MM.1S (cell line): ENCODE data around the gene DLX1.

ENCODE experiments used
- DNase-seq: peaks from one replicate; pipeline ENCODE4 v3.0.0-alpha.2; 2015
- H2AFZ ChIP-seq: fragments of 300-600 bp; sonication (generic); 2 replicates; pipeline ENCODE4 v1.6.0; 2016; ENCODE audit warnings: antibody characterized with exemption, low read length
- H3F3A ChIP-seq: fragments of 300-600 bp; sonication (generic); 2 replicates; pipeline ENCODE4 v1.6.1; 2016; ENCODE audit warnings: mild to moderate bottlenecking, antibody characterized with exemption, low read length, moderate library complexity, mixed read lengths; ENCODE audit not compliant: insufficient read depth
- H3K27ac ChIP-seq: fragments of 300-600 bp; sonication (generic); 2 replicates; pipeline ENCODE4 v1.5.1; 2016; ENCODE audit warnings: mild to moderate bottlenecking, low read length
- H3K27me3 ChIP-seq: fragments of 300-600 bp; sonication (generic); replicated peaks from 2 replicates; pipeline ENCODE4 v1.6.0; 2016; ENCODE audit warnings: low read length; ENCODE audit not compliant: insufficient read depth
- H3K36me3 ChIP-seq: fragments of 300-600 bp; sonication (generic); replicated peaks from 2 replicates; pipeline ENCODE4 v1.6.1; 2016; ENCODE audit warnings: mild to moderate bottlenecking, low read length, mixed read lengths; ENCODE audit not compliant: insufficient read depth
- H3K4me1 ChIP-seq: fragments of 300-600 bp; sonication (generic); 2 replicates; pipeline ENCODE4 v1.6.1; 2016; ENCODE audit warnings: low read length, mixed read lengths
- H3K4me2 ChIP-seq: fragments of 300-600 bp; sonication (generic); 2 replicates; pipeline ENCODE4 v1.6.0; 2016; ENCODE audit warnings: low read depth, low read length
- H3K4me3 ChIP-seq: fragments of 300-600 bp; sonication (generic); 2 replicates; pipeline ENCODE4 v1.5.1; 2016; ENCODE audit warnings: low read length, mixed read lengths
- H3K79me2 ChIP-seq: fragments of 300-600 bp; sonication (generic); 2 replicates; pipeline ENCODE4 v1.6.1; 2016; ENCODE audit warnings: mixed run types, low read length, mixed read lengths
- H3K9ac ChIP-seq: fragments of 300-600 bp; sonication (generic); 2 replicates; pipeline ENCODE4 v1.6.1; 2016; ENCODE audit warnings: low read length, mixed read lengths
- H3K9me2 ChIP-seq: fragments of 300-600 bp; sonication (generic); replicated peaks from 2 replicates; pipeline ENCODE4 v1.6.1; 2016; ENCODE audit warnings: mild to moderate bottlenecking, low read length, mixed read lengths; ENCODE audit not compliant: insufficient read depth
- H3K9me3 ChIP-seq: fragments of 300-600 bp; sonication (generic); replicated peaks from 2 replicates; pipeline ENCODE4 v1.6.1; 2016; ENCODE audit warnings: mild to moderate bottlenecking, low read length, mixed read lengths; ENCODE audit not compliant: insufficient read depth
- H4K20me1 ChIP-seq: fragments of 300-600 bp; sonication (generic); 2 replicates; pipeline ENCODE4 v1.6.1; 2016; ENCODE audit warnings: mild to moderate bottlenecking, low read length, moderate library complexity, mixed read lengths; ENCODE audit not compliant: insufficient read depth
- CTCF ChIP-seq: fragments of 300-600 bp; sonication (generic); IDR thresholded peaks from 2 replicates; pipeline ENCODE4 v1.5.1; 2016; ENCODE audit warnings: antibody characterized with exemption, low read length, mixed read lengths
- EZH2 ChIP-seq: fragments of 300-600 bp; sonication (generic); optimal IDR thresholded peaks from 2 replicates; pipeline ENCODE3; 2017; ENCODE audit warnings: low read depth, mild to moderate bottlenecking, antibody characterized with exemption, low read length, mixed read lengths
- EZH2phosphoT487 ChIP-seq: fragments of 300-600 bp; sonication (generic); IDR thresholded peaks from 2 replicates; pipeline ENCODE4 v1.6.1; 2018; ENCODE audit warnings: antibody characterized with exemption, low read length

Gene DLX1

GRCh38 chr2:172079416-172079815 lies 5.9 kb upstream of the DLX1 start:
- Histone ChIP-seq H3K4me3 (no peak overlapping the region), H3K36me3 (no peaks in the 10 kb centered on the region), H3K4me2 (no peak overlapping the region), H3K27ac (no peak overlapping the region), H3K9me3 (no peaks in the 10 kb centered on the region), H3K9ac (no peak overlapping the region), H3K79me2 (no peaks in the 10 kb centered on the region), H3F3A (no peaks in the 10 kb centered on the region), H3K4me1 (no peaks in the 10 kb centered on the region), H3K9me2 (no peaks in the 10 kb centered on the region), H3K27me3 (peaks cover 30% of the 10 kb centered on the region), H4K20me1 (no peaks in the 10 kb centered on the region), H2AFZ (no peak overlapping the region)
- no peak for TF ChIP-seq CTCF
- TF ChIP-seq EZH2, result no peak
- TF ChIP-seq EZH2phosphoT487, result no peak
- no peak for DNase-seq

GRCh38 chr2:172079838-172080640 lies 5.3 kb upstream of the DLX1 start:
- Histone ChIP-seq H3K9me2 (no peaks in the 10 kb centered on the region), H3K36me3 (no peaks in the 10 kb centered on the region), H3K4me3 (no peak overlapping the region), H3K27me3 (peaks cover 35% of the 10 kb centered on the region), H3K4me1 (no peaks in the 10 kb centered on the region), H4K20me1 (no peaks in the 10 kb centered on the region), H3K4me2 (no peak overlapping the region), H2AFZ (no peak overlapping the region), H3K9me3 (no peaks in the 10 kb centered on the region), H3K9ac (no peak overlapping the region), H3K27ac (no peak overlapping the region), H3K79me2 (no peaks in the 10 kb centered on the region), H3F3A (no peaks in the 10 kb centered on the region)
- no peak for DNase-seq
- TF ChIP-seq EZH2phosphoT487, result no peak
- no peak for TF ChIP-seq EZH2
- TF ChIP-seq CTCF, result no peak

GRCh38 chr2:172080641-172081220 lies 4.6 kb upstream of the DLX1 start:
- H3K36me3 ChIP-seq, result no peaks in the 10 kb centered on the region
- H3K9me2 ChIP-seq, result no peaks in the 10 kb centered on the region
- H3K27ac ChIP-seq, result no peak overlapping the region
- no peaks in the 10 kb centered on the region for H3K79me2 ChIP-seq
- H3F3A ChIP-seq, result no peaks in the 10 kb centered on the region
- H3K9ac ChIP-seq, result no peak overlapping the region
- no peak overlapping the region for H3K4me3 ChIP-seq
- TF ChIP-seq EZH2phosphoT487, result no peak
- TF ChIP-seq EZH2, result no peak
- TF ChIP-seq CTCF, result no peak
- H3K4me2 ChIP-seq, result no peak overlapping the region
- H2AFZ ChIP-seq, result no peak overlapping the region
- 0 out of 2 replicates have a peak, but pooled peaks cover 4% of the 10 kb centered on the region for H3K4me1 ChIP-seq
- no peaks in the 10 kb centered on the region for H4K20me1 ChIP-seq
- no peaks in the 10 kb centered on the region for H3K9me3 ChIP-seq
- DNase-seq, result no peak
- peaks cover 42% of the 10 kb centered on the region for H3K27me3 ChIP-seq
